Fibroblast of skin of left quadriceps (primary cell): ENCODE results near the gene AMER2.

Experiments used
- DNase-seq, 2 experiments: peaks; one replicate each; pipeline ENCODE4 v3.0.0-alpha.2; 2013; ENCODE audit warnings: low read depth in 2 of 2

Gene AMER2

DNA sequence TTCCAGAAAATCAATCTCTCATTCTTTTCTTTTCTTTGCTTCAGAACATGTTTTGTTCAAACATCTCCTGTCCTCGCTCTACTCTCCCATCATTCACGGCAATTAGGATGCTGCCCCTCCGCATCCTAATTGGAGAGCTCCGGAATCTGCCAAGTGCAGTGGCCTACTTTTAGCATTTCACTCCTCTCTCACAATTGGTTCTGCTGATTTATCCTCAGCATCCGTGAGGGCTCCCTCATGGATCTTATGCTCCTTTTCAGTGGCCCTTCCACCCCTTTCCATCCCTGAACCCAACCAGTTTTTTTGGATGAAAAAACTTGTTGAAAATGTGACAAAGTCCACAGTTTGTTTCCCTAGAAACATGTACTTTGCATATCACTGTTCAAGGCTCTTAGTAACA is 22.4 kb downstream of the AMER2 start:
- DNase-seq: no peak

DNA sequence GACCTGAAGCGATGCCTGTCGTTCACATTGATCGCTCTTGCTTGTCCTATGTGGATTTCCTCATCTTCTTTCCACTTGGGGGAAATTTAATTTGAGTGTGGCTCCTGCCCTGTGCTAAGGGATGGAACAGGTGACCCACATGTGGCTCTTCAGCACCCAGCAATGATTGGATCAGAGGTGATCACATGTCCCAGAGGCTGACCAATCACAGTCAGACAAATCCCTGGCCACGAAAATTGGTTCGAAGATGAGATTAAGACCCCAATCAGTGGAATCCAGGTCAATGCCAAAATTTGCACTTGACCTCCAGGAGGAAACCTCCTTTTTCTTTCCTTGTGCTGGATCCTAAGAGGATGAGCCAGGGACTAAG is 23.7 kb downstream of the AMER2 start:
- no peak for DNase-seq

- no peak for DNase-seq
These were observed 24.3 kb downstream of the AMER2 start for GRCh38 chr13:25147638-25148401.

- no peak for DNase-seq
These were observed 28.4 kb downstream of the AMER2 start for GRCh38 chr13:25143706-25144105.

DNA sequence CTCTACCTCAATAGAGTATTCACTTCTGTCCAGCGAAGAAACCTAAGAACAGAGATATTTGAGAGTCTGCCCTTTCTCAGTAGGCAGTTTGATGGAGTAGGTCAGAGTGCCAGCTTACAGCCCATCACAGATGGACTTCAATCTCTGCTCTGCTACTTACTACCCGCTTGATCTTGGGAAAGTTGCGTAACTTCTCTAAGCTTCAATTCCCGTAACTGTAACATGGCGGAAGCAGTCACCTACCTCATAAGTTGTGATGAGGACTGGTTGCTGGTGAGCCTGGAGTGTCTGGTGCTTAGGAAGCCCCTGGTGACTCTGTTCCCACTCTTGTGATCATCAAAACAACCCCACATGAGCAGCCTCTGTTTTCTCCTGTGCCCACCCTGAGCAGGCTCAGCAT is 31.0 kb downstream of the AMER2 start:
- DNase-seq: no peak

DNA sequence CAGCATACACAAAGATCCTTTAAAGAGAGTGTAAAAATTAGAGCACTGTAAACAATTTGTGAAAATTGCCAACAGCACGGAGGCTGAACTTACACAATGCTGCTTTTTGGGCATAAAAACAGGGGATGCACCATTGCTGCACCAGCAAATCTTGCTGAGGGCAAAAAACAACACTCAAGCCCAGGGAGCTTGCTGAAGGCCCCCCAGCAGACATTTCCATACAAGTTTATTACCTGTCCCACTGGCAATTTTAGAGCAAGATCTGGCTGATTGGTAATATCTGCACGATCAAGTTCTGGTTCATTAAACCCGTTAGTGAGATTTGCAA is 34.3 kb downstream of the AMER2 start:
- no peak for DNase-seq

DNA sequence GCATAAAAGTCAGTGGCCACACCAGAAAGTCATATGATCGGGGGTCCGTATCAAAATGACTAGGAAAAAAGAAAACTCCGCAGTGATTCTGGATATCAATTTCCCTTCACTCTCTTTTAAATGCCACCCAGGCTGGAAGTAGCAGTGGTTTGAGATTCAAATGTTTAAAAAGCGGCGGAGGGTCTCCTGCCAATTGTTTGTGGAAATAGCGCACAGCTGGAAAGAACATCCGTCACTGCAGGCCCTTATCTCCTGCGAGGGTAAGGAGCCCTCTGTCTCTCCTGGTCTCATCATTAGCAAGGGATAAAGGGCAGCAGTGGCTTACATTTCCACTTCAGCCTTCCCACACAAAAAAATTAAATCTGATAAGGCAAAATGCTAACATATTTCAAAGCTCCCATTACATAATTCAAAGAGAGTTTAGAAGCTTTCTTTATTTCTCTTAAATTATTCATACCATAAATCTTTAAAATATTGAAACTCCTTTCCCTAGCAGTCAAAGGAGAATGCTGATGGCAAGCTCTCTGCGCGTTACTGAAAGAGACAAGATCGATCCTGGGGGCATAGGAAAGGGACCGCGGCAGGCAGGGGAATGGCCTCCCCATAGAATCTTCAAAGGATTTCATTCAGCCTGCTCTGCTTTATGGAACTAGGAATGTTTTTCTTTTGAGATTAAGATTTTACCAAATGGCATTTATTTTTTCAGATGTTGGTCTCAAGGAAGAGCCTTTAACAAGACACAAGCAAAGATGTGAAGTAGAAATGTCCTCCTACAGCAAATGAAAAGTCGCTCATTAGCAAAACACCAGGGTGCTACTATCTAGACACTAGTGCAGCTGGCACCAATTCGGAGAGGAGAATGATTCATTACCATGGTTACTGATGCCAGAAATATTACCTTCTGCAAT is 35.0 kb downstream of the AMER2 start:
- DNase-seq: no peak

GRCh38 chr13:25135896-25136295 is 36.2 kb downstream of the AMER2 start:
- no peak for DNase-seq

- no peak for DNase-seq
These were observed 39.2 kb downstream of the AMER2 start for GRCh38 chr13:25132751-25133390.

- no peak for DNase-seq
These were observed 40.1 kb downstream of the AMER2 start for GRCh38 chr13:25131881-25132420.

GRCh38 chr13:25130944-25131343 is 41.1 kb downstream of the AMER2 start:
- DNase-seq: no peak

- DNase-seq: no peak
These were observed 53.6 kb downstream of the AMER2 start for GRCh38 chr13:25118378-25118905.

- no peak for DNase-seq
These were observed 54.8 kb downstream of the AMER2 start for GRCh38 chr13:25117312-25117711.

GRCh38 chr13:25116044-25116443 is 56.0 kb downstream of the AMER2 start:
- DNase-seq: no peak

- DNase-seq: peak; percentile 30 to 36
These were observed 57.9 kb downstream of the AMER2 start for GRCh38 chr13:25114220-25114619.

GRCh38 chr13:25112695-25113255 is 59.3 kb downstream of the AMER2 start:
- no peak for DNase-seq
